Choroid plexus epithelial cell (primary cell): ENCODE results near the gene FAM149B1.
"Not testable (repeated sequence)": the region's sequence is repeated elsewhere in the genome, so short reads cannot be mapped to it uniquely, and the experiment has no call there.

Experiments used
- DNase-seq: peaks from one replicate; pipeline ENCODE4 v3.0.0-alpha.2; 2010; ENCODE audit warnings: low read depth
- H3K4me3 ChIP-seq: 2 replicates; pipeline ENCODE4 v1.5.1; 2011; ENCODE audit warnings: low read depth, mild to moderate bottlenecking, control low read depth, low read length, moderate library complexity
- TF ChIP-seq, protein P1 (sequence below): conservative IDR thresholded peaks from 2 replicates; pipeline ENCODE4 v1.5.1; 2011; ENCODE audit warnings: low read depth, mild to moderate bottlenecking, control low read depth, inconsistent platforms, low read length, moderate library complexity

Gene FAM149B1

DNA sequence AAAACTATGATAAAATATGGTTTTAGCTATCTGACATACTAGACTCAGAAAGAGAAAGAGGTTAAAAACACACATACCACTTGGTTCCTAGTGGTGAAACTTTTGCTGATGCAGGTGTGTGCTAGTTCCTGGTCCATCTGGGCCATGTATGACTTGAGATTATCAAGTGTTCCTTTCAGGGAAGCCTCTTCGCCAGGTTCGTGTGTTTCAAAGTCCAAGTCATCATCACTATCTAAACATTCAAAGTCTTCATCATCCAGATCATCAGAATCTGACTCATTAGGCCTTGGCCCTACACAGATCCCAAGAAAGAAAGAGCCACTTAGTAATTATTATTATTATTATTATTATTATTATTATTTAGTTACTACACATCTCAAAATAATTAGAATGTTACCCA is 31.3 kb upstream of the FAM149B1 start:
- H3K4me3 ChIP-seq: no peak overlapping the region
- DNase-seq: peak; percentile 17
- TF ChIP-seq, protein P1, sequence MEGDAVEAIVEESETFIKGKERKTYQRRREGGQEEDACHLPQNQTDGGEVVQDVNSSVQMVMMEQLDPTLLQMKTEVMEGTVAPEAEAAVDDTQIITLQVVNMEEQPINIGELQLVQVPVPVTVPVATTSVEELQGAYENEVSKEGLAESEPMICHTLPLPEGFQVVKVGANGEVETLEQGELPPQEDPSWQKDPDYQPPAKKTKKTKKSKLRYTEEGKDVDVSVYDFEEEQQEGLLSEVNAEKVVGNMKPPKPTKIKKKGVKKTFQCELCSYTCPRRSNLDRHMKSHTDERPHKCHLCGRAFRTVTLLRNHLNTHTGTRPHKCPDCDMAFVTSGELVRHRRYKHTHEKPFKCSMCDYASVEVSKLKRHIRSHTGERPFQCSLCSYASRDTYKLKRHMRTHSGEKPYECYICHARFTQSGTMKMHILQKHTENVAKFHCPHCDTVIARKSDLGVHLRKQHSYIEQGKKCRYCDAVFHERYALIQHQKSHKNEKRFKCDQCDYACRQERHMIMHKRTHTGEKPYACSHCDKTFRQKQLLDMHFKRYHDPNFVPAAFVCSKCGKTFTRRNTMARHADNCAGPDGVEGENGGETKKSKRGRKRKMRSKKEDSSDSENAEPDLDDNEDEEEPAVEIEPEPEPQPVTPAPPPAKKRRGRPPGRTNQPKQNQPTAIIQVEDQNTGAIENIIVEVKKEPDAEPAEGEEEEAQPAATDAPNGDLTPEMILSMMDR: no peak

DNA sequence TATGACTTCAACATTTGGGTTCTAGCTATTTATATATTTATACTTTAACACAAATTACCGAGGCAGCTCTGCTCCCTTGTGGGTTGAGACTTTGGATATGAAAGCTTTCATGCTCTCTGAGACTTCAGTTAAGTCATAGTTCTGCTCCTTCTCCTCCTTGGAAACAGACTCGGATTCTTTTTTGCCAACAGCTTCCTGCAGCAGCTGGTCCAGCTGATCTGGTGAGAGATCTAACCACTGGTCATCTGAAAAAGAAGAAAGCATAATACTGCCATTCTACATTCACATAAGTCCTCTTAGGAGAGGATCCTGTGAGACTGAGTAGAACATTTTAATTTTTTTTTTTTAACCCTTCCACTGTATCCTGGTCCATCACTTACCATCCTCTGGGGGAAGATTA is 28.7 kb upstream of the FAM149B1 start:
- TF ChIP-seq, protein P1: no peak
- H3K4me3 ChIP-seq: no peak overlapping the region
- DNase-seq: no peak

DNA sequence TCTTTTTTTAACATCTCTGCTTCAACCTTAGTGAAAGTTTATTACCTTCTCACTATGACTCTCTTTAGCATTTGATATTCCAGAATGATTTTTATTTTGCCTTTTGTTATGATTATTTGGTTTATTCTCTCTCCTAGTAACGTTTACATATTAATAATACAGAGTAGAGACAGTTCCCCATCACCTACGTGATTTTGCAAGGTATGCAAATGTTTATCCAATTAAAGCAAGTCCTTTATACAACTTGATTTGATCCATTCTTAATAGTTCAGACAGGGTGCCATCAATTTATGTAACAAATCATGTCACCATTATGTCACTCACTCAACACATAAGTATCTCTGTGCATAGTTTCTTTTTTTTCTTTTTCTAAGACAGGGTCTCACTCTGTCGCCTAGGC is 26.3 kb upstream of the FAM149B1 start:
- TF ChIP-seq, protein P1: no peak
- no peak overlapping the region for H3K4me3 ChIP-seq
- DNase-seq: no peak

DNA sequence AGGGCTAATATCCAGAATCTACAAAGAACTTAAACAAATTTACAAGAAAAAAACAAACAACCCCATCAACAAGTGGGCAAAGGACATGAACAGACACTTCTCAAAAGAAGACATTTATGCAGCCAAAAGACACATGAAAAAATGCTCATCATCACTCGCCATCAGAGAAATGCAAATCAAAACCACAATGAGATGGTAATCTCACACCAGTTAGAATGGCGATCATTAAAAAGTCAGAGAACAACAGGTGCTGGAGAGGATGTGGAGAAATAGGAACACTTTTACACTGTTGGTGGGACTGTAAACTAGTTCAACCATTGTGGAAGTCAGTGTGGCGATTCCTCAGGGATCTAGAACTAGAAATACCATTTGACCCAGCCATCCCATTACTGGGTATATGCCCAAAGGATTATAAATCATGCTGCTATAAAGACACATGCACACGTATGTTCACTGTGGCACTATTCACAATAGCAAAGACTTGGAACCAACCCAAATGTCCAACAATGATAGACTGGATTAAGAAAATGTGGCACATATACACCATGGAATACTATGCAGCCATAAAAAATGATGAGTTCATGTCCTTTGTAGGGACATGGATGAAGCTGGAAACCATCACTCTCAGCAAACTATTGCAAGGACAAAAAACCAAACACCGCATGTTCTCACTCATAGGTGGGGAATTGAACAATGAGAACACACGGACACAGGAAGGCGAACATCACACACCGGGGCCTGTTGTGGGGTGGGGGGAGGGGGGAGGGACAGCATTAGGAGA is 17.1 kb upstream of the FAM149B1 start:
- H3K4me3 ChIP-seq, DNase-seq: not testable (repeated sequence)

DNA sequence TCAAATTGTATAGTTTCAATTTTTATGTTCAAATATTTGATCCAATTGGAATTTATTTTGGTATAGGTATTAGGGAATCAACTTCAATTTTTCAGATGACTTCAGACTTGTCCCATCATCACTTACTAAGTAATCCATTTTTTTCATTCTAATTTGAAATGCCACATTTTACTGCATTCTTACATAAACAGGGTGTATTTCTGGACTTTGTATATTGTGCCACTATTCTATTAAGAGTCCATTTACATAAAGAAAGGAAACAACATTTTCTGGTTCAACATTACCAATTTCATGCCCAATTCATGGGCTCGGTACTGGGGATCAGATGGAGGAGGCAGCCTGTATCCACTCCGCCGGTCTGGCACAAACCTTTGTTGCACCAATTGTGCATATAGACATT is 15.9 kb upstream of the FAM149B1 start:
- no peak overlapping the region for H3K4me3 ChIP-seq
- TF ChIP-seq, protein P1: no peak
- DNase-seq: no peak

DNA sequence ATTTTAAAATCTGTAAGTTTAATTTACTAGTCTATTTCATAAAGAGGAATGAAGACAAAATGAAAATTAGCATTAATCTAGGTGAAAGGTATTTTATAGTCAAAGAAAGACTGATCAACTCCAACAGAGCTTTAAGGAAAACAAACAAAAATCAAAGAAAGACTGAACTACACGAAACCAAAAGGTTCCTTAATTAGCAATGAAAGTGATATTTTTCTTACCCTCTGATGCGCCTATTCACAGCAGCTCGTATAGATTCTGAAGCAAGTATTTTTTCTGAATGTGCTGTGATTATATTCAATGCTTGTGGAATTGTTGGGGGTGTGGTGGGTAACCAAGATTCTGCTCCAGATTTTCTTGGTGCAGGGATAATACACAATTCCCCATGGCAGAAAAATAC is 11.9 kb upstream of the FAM149B1 start:
- no peak for DNase-seq
- H3K4me3 ChIP-seq: no peak overlapping the region
- TF ChIP-seq, protein P1: no peak

DNA sequence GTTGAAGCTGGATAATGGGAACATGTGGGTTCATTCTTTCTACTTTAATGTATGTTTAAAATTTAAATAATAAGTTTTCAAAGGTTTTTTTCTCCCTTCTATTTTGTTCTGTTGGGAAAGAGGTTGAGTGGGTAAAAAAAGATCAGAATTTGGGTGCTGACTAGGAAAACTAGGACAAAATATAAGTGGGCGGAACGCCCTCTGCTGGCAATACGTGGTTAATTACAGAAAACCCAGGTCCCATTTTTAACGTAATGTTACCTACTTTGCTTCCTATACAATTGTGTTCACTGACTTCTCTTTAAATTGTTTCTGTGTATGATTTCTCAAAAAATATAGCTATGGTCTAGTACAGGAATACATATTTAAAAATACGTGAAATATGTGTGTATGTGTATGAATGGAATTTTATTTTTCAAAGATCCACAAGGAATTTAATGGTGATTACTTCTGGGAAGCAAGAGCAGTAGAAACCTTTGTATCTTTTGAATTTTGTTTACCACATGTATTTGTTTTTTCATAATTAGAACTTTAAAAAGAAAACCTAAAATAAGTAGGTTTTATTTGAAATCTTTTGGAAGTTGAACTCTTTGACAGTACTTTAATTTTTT is 8.8 kb upstream of the FAM149B1 start:
- DNase-seq: peak; percentile 70
- H3K4me3 ChIP-seq: no peak overlapping the region
- TF ChIP-seq, protein P1: peak; percentile 76
